Measurements from ENCODE around the gene STK35.

DNA sequence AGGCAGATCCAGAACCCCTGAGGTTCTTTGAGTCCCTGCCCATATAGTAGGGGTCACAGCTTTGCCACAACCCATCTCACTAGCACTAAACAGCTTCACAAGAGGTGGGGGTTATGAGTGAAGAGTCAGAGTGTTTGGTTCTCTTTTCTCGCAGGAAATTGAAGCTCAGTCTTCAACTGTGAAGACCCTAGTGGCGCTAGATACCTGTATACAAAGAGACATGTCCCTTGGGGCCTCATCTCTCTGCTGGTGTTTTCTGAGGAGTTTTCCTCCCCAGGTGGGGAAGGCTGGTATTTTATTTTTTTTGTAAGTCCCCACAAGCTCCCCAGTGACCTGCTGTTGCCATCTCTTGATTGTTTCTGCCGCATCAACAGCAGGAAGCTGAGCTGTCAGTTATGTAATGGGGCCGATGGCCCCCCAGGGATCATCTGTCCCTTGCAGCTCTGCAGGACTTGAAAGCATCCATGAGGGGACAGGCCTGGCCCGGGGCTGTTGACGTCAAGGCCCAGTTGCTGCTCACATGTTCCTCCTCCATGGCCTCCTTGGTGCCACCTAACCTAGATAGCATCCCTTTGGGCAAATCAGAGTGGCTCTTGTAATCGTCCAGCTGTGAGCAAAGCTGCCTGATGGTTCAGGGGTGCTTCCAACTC lies 23.1 kb downstream of the STK35 start:
- TF ChIP-seq ZBTB7A (IDR thresholded peaks at IDR 0.05; ENCODE audit: low read depth) (no peak), EP300 (IDR thresholded peaks at IDR 0.05; ENCODE audit: borderline replicate concordance) (no peak)

All from Ishikawa (cell line).